GM18498 (cell line): Measurements from ENCODE around the gene THAP8.

Experiments
- ATAC-seq: cut with Tn5 transposase; IDR thresholded peaks from one replicate; pipeline ENCODE4 v1.9.1; 2021; ENCODE audit warnings: mild to moderate bottlenecking, moderate library complexity; ENCODE audit not compliant: unreplicated experiment

THAP8 gene, protein sequence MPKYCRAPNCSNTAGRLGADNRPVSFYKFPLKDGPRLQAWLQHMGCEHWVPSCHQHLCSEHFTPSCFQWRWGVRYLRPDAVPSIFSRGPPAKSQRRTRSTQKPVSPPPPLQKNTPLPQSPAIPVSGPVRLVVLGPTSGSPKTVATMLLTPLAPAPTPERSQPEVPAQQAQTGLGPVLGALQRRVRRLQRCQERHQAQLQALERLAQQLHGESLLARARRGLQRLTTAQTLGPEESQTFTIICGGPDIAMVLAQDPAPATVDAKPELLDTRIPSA

DNA sequence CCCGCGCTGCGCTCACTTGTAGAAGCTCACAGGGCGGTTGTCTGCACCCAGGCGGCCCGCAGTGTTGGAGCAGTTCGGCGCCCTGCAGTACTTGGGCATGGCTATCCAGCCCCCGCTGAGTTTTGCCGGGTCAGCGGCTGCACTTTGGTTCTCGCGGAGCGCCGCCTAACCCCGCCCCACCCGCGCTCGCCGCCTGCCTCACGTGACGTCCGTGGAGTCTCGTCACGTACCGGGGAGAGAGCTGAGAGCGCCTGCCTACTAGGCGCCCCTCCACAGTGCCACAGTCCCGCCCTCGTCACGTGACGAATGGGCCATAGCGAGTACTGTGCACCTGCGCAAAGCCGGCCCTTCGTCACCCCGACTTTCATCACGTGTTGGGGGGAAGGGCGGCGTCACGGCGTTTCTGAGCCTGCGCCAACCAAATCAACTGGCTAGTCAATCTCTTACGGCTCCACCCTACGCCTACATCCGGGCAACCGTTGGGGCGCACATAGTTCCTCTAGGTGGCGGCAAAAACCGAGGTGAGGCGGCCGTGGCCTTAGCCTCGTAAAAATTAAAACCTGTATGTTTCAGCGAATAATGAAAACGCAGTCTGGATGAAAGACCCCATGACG lies at the start of gene THAP8:
TSS of gene THAP8 (minus strand) at position 167 of the 614 bp plus-strand sequence. CDS start at position 99, 68 bp downstream.
- peak; percentile 81 for ATAC-seq

DNA sequence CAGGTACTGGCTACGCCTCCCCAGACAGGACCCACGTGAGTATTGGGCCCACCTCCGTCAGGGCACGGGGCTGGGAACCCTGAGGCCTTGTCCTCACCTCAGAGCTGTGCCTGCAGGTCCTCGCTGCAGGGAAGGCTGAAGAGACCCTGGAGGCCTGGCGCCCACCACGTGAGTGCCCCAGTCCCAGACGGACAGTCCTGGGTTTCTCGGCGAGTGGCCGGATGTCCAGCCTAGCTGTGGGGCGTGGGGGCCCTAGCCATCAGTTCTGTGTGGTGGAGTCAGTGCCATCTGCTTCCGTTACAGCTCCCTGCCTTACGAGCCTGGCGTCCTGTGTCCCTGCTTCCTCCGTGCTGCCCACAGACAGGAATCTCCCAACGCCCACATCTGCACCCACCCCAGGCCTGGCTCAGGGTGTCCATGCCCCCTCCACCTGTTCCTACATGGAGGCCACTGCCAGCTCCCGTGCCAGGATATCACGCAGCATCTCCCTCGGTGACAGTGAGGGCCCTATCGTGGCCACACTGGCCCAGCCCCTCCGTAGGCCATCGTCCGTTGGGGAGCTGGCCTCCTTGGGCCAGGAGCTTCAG lies 49.0 kb upstream of the THAP8 start:
- ATAC-seq: no peak

DNA sequence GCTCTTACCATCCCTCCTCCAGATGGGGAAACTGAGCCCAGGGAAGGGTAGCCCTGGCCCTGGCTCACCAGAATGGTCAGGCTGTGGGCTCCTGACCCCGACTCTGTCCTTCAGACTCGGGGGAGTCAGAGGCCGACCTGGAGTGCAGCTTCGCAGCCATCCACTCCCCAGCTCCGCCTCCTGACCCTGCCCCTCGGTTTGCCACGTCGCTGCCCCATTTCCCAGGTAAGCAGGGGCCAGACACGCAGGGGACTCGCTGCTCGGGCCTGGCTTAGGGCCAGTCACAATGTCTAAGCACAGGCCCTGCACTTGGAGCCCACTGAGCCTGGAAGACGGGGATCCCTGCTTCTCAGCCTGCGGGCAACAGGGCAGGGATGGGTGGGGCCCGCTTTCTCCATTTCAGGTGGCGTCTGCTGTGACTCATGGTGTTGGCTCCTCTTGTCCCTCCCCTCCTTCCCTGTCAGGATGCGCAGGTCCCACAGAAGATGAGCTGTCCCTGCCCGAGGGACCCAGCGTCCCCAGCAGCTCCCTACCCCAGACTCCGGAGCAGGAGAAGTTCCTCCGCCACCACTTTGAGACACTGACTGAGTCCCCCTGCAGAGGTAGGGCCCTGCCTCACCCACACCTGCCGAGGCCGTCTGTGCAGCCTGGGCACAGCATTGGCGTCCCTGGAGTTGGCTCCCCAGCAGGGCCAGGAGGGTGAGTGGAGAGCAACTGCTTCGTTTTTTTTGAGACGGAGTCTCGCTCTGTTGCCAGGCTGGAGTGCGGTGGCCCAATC lies 47.7 kb upstream of the THAP8 start:
- ATAC-seq: no peak

DNA sequence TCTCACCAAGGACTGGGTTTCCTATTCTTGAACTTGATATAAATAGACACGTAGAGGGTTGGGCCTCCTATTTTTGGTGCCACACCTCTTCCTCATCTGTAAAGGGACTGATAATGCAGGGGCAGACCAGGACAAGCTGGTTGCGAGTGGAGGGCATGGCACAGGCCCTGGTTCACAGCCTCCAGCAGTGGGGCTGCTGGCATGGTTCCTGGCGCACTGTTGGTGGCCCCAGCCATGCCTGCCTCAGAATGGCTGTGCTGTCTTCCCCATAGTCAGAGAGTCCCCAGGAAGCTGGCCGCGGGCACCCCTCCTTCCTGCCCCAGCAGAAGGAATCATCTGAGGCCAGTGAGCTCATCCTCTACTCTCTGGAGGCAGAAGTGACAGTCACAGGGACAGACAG lies 46.4 kb upstream of the THAP8 start:
- ATAC-seq: no peak

DNA sequence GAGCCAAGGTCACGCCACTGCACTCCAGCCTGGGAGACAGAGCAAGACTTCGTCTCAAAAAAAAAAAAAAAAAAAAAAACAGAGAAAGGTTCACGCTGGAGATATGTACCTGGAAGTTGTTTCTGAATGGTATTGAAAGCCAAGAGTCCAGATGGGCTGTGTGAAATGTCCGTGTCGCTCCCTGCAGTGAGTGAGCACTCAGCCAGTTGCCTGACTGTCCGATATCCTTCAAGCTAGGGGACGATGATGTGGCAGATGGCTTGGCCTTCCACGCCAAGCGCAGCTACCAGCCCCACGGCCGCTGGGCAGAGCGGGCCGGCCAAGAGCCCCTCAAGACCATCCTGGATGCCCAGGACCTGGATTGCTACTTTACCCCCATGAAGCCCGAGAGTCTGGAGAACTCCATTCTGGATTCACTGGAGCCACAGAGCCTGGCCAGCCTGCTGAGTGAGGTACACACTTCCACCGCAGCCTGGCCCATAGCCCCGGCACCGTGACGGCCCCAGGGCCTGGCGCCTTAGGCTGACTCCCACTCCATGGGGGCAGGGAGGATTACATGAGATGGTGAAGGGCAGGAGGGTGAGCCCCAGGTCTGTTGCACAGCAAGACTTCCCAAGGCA lies 45.2 kb upstream of the THAP8 start:
- ATAC-seq: no peak

DNA sequence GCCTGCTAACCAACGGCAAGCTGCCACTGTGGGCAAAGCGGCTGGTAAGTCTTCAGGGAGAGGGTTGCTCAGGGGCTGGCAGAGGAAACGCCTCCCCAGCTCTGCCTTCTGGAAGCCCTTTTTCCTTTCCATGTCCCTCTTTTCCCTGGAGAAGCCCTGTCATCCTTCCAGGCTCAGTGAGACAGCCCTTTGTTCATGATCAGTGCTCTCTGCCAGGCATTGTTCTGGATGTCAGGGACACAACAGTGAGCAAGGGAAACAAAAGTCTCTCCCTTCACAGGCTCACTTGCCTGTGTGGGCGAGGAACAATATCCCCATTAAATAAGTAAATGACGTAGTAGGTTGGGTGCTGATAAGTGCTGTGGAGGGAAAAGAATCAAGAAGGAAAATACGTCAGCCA lies 43.0 kb upstream of the THAP8 start:
- ATAC-seq: no peak

DNA sequence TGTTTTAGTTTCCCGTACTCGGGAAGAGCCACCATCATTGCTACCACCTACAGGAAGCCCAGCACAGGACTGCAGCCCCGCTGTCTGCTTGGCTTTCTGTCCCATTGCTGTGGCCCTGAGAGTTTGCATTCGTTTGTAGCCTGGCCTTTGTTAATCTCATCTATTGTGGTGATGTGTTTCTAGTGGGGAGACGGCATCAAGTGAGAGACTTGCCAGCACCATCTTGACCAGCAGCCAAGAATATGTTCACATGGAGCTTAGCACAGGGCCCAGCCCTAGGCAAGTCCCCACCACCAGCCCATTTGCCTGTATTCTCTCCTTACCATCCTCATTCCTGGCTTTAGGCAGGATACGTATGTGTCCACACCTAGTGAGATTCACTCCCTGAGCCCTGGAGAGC lies 39.6 kb upstream of the THAP8 start:
- ATAC-seq: no peak

DNA sequence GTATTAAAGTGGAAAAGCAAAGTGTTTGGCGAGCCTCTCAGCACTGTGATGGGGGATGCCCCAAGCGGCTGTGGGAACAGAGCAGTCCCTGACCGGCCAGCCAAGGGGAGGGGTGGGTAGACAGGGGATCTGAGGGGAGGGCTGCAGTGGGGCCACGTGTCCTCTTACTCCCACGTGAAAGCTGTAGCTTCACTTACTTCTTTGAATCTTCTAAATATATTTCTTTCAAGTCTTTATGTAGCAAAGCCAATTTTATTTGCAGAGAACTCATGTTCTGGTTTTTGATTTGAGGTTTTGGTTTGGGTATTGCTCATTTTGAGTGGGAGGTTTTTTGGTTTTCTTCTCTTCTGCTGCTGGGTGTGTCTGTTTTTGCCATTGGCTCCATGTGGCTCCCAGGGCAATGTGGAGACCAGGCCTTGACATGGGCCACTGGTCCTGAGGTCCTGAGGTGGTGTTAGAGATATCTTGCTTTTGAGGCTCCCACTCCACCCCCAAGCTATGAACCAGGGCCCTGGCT lies 39.1 kb upstream of the THAP8 start:
- ATAC-seq: no peak

DNA sequence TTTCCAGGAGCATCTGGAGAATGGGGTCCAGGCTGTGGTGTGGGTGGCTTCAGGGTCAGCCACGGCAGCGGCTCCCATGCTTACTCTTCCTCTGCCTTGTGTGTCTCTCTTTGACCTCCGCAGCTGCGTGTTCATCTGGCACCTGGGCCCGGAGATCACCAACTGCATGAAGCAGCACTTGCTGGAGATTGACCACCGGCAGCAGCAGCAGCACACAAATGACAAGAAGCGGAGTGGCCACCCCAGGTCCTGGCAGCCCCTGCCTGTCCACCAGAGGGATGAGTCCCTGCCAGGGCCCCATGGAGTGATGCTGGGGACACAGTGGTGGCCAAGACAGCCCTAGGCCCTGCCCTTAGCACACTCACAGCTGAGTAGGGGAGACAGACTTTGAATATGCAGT lies 38.5 kb upstream of the THAP8 start:
- no peak for ATAC-seq

DNA sequence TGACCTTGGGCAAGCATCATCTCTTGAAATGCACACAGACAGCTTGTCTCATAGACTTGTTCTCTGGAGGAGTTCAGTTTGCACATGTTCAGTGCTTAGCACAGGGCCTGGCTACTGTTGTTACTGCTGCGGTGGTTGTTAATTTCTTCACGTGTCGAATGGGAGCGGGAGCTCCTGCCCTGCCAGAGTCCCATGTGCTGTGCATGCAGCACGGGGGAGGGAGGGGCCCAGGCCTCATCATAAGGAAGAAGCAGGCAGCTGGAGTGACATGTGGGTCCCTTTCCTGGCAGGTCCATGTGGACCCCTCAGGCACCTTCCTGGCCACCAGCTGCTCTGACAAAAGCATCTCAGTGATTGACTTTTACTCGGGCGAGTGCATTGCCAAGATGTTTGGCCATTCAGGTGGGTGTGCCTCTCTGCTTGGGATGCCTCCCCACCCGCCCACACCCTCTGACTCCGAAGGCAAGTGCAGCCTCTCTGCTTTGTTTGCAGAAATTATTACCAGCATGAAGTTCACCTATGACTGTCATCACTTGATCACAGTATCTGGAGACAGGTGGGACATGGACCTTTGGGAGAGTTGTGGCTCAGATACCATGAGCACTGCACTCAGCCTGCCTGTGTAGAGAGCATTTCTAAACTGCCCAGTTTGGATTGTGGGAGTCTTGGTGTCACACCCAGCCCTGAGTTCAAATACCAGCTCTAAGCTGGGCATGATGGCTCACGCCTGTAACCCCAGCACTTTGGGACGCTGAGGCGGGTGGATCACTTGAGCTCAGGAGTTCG lies 37.0 kb upstream of the THAP8 start:
- no peak for ATAC-seq

DNA sequence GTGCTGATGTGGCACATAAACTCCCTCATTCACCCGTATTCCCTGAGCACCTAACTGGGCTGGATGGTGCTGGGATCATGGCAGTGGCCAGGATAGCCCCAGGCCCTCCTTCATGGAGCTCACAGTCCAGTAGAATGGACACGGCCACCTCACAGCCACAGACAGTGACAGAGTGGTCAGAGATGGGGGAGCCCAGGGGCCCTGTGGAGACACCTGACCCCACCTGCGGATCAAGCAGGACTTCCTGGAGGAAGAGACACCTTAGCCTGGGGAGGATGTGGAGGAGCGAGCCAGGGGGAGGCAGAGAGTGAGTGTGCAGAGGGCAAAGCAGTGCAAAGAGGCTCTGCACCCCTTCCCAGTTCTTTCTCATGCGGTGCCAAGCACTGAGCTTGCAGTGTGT lies 35.8 kb upstream of the THAP8 start:
- no peak for ATAC-seq

DNA sequence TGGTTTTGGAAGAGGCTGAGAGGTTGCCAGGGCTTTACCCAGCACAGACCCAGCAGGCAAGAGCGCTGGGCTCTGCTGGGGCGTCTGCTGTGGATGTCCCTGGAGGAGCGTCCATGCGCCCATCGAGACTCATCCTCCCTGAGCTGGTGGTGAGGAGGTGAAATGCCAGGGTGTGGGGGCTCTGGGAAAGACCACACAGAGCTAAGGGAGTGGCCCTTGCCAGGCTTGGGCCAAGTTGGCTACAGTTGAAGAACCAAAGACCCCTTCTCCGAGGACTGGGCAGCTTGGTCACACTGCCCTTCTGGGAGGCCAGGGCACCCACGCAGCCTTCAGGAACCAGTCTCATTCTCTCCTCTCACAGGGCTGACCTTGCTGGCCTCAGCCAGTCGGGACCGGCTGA lies 32.2 kb upstream of the THAP8 start:
- ATAC-seq: no peak

DNA sequence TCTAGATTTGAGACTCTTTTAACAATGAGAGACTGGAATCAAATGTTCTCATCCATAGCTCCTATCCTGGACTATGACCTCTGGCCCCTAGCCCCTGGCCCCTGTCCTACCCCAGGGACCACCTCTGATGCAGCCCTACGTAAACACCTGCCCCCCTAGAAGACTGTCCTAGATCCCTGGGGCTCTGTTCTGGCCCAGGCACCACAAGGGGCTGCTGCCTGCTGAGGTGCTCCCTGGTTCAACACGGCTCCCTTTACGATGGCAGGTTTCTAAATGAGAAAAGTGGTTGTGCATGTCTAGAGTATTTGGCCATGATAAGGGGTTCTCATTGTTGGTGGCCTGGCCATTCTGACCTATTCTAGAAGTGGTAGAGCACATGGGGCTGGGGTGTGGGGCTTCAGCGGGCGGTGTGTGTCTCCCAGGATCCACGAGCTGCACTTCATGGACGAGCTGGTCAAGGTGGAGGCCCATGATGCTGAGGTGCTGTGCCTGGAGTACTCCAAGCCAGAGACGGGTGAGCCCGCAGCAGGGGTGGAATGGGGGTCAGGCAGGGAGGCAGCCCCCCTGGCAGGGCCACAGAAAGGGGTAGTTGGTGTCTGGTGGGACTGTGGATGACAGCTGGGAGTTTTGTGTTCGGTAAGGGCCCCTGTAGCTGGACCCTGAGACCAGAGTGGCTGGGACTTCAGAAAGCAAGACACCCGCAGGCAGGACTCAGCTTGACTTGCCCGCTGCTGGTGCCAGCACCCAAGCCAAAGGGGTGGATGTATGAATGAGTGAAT lies 30.3 kb upstream of the THAP8 start:
- no peak for ATAC-seq

DNA sequence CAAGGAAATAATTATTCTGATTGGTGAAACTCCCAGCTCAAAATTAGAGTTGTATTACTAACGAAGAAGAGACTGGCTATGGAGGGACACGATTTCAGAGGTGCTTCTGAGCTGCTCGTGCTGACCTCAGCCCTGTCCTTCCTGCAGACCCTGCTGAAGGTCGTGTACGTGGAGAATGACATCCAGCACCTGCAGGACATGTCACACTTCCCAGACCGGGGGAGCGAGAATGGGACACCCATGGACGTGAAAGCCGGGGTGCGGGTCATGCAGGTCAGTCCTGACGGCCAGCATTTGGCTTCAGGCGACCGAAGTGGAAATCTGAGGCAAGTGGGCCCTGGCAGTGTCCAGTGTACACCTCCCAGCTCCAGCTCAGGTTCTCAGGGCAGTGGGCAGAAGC lies 28.8 kb upstream of the THAP8 start:
- no peak for ATAC-seq

DNA sequence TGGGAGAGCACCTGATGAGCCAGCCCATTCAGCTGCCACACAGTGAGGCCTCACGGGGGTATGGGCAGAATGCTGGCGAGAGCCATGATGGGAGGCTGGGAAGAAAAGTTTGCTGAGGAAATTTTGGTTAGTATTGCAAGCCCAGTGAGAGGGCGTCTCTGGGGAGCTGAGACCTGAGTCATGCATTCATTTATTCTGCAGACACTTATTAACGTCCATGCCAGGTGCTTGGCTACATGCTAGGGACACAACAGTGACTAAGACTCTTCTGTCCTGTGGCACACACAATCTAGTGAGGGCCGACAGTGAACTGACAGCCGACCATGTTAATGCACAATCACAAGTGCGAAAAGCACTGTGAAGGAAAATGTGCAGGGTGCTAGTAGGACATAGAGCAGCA lies 27.8 kb upstream of the THAP8 start:
- no peak for ATAC-seq

DNA sequence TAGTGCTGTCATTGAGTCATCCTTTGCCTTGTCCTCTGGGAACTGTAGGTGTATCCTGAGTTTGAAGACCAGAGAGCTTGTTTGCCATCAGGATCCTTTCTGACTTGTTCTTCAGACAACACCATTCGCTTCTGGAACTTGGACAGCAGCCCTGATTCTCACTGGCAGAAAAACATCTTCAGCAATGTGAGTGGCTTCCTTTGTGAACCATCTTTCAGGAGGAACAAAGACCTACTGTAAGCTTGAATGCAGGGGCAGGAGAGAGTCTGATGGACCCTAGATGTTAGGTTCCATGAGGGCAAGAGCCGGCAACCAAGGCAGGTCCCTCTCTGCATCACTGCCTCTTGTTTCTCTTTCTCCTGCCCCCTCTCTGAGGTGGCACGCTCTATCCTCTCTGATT lies 27.3 kb upstream of the THAP8 start:
- ATAC-seq: no peak

DNA sequence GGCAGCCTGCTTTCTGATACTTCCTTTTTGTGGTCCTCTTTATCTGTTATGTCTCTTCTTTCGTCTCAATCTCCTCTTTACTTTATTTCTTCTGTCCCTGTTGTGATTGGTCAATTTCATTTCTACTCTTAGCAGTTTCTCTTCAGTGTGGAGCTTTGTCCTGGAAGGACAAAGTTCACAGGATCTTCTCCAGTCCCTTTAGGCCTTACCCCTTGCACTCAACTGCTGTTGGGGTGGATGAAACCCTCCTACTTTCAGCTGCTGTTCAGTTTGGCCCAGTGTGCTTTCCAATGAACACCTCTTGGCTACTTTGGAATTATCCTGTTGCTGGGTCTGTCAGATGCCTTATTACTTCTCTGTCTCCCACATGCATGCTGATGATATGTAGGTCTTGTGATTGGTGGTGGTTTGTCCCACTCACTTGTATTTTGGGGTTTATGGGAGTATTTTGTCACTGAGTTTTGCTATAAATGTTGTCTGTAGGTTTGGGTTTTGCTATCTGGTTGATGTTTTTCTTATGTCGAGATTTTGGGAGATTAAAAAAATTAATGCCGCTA lies 25.4 kb upstream of the THAP8 start:
- no peak for ATAC-seq

DNA sequence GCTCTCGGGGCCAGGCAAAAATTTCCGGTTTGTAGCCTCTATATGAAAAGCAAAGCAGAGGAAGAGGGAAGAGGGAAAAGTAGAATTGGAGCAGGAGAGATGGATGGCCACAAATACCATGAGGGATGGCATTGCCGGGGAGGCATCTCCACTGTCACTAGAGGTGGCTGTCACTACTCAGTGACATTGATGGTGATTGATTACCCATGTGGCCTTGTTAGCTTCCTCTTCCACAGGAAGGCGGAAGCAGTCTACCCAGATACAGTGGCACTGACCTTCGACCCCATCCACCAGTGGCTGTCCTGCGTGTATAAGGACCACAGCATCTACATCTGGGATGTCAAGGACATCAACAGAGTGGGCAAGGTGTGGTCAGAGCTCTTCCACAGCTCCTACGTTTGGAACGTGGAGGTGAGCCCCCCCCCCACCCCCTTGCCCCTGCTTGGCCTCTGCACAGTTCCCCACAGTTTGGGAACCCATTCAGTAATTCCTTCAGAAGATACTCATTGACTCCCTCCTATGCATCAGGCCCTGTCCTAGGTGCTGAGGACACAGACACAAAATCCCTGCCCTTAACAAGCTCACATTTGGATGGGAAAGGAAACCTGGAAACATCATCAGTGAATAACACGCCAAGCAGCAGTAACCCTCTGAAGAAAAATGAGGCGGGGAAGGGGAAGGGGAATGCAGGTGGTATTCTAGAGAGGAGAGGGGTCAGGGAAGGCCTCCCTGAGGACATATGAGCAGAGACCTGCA lies 19.2 kb upstream of the THAP8 start:
- ATAC-seq: no peak

DNA sequence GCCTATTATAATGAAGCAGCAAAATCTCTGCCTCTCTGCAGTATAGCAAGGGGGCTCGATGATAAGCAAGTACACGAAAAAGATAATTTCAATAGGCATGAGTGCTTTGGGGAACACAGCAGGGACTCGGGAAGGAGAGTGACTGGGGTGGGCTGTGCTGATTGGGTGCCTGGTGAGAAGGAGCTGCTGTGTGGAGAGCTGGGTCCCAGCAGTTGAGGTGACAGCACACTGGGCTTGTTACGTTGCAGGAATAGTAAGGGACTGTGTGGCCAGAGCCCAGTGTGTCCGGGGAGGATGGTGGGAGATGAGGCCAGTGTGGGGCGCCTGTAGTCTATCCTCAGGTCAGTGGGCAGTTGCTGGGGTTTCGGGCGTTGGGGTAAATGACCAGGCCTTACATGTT lies 18.0 kb upstream of the THAP8 start:
- ATAC-seq: no peak
